Measurements from ENCODE around the gene PPP6R2. TPM values are rescaled to one million over a fixed set of nuclear protein-coding genes. Genes with fewer than 3 reads are reported as not detected.

The PPP6R2 gene
- total and polyA plus RNA-seq, 2 of the 8 experiments (the other 6 are each of a cell fraction or from before 2014, with no cell fraction given) = 25.0 to 32.2 TPM

- TF ChIP-seq, protein P1, sequence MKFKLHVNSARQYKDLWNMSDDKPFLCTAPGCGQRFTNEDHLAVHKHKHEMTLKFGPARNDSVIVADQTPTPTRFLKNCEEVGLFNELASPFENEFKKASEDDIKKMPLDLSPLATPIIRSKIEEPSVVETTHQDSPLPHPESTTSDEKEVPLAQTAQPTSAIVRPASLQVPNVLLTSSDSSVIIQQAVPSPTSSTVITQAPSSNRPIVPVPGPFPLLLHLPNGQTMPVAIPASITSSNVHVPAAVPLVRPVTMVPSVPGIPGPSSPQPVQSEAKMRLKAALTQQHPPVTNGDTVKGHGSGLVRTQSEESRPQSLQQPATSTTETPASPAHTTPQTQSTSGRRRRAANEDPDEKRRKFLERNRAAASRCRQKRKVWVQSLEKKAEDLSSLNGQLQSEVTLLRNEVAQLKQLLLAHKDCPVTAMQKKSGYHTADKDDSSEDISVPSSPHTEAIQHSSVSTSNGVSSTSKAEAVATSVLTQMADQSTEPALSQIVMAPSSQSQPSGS (IDR thresholded peaks at IDR 0.05; ENCODE audit: low read length) = no peak
- TF ChIP-seq MAX (IDR thresholded peaks at IDR 0.05) = no peak
- TF ChIP-seq BRCA1 (IDR thresholded peaks at IDR 0.05; ENCODE audit: low read depth, low read length) = no peak
- TF ChIP-seq CTBP2 (IDR thresholded peaks at IDR 0.05; ENCODE audit: borderline replicate concordance, insufficient read depth, insufficient read length, low read length) = no peak
These were observed 26.7 kb upstream of the PPP6R2 start (continued) for GRCh38 chr22:50316114-50317065.
